NCI-H2196 (cell line): ENCODE measurements around the gene REC8.
"Not testable (repeated sequence)": the region's sequence is repeated elsewhere in the genome, so short reads cannot be mapped to it uniquely, and the experiment has no call there.

Experiments used
- DNase-seq: peaks from one replicate; lab custom pipeline; 2025; ENCODE audit not compliant: unreplicated experiment; lab: John Stamatoyannopoulos, UW

REC8 gene

DNA sequence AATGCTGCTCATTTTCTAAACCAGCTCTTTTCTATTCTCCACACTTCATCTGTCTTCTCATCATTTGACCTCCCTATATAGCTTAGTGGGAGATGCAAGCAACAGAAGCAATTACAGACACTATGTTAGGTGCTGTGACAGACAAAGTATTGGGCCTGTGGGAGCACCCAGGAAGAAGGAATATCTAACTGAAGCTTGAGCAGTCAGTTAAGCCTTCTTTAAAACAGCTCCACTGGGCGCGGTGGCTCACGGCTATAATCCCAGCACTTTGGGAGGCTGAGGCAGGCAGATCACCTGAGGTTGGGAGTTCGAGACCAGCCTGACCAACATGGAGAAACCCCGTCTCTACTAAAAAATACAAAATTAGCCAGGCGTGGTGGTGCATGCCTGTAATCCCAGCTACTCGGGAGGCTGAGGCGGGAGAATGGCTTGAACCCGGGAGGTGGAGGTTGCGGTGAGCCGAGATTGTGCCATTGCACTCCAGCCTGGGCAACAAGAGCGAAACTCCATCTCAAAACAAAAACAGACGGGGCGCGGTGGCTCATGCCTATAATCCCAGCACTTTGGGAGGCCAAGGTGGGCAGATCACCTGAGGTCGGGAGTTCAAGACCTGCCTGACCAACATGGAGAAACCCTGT lies 31.5 kb downstream of the REC8 start:
- DNase-seq, result not testable (repeated sequence)

DNA sequence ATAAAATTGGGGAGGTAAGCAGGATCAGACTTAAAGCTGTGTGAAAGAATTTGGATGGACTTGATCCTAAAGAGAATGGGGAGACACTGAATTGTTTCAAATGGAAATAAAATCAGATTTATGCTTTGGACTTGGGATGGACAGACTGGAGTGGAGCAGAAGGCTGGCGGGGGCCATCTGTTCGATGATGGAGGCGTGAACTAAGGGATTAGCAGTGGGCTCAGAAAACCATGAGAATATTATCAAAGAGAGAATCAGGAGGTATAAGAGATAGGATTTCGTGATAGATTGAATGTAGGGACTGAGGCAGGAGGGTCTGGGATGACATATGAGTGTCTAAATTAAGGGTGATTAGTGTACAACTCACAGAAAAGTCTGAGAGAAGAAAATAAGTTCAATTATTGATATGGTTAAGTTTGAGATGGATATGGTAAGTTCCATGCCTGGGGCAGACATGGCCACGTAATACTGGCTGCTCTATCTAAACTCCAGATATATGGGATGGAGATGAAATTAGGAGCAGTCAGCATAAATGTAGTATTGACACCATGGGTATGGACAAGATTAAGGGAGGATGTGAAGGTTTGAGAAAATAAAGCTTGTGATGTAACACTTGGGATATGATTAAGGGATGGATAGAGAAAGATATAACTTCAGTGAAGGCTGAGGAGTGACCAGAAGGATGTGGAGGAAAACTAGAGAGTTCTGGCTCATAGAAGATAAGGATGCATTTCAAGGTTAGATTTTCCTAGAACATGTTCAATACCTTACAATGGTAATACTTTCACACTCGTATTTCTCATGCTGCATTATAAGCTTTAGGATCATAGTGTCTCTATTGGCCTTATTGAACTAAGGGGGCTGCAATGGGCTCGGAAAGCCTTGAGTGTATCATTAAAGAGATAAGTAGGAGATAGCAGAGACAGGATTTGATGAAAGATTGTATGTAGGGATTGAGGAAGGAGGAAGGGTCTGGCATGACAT lies 32.6 kb downstream of the REC8 start:
- DNase-seq, result no peak

DNA sequence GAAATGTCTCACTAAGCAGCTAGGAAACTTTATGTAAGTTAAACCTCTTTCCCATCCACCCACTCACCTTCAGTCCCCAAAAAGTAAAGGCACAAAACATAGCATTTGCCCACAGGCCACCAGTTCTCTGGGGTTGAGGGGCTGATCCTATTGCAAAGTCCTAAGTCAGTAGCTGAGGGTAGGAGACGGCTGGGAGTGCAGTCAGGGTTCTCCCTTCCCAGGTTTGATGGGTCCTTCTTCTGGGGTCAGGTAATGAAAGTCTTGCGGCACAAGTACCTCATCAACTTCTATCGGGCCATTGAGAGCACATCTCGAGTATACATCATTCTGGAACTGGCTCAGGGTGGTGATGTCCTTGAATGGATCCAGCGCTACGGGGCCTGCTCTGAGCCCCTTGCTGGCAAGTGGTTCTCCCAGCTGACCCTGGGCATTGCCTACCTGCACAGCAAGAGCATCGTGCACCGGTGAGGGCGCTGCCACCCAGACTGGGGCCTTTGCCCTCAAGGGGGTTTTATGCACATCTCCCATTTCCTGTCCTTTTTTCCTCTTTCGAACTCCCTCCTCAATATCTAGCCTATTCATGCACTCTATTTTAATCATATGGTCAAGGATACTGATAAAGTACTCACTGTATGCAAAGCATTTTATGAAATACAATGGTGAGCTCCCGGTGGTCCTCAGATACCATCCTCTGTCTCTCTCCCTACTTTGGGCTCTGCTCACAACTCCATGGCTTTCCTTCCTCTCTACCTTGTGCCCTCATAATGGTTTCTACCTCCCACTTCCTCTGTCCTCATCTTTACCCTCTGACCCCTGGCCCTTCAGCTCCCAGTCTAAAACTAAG lies 34.6 kb downstream of the REC8 start:
- no peak for DNase-seq

- no peak for DNase-seq
Measured at GRCh38 chr14:24207104-24207551, 35.2 kb downstream of the REC8 start.

- no peak for DNase-seq
Measured at GRCh38 chr14:24207625-24208024, 35.7 kb downstream of the REC8 start.

GRCh38 chr14:24211311-24211710 lies 39.4 kb downstream of the REC8 start:
- no peak for DNase-seq

DNA sequence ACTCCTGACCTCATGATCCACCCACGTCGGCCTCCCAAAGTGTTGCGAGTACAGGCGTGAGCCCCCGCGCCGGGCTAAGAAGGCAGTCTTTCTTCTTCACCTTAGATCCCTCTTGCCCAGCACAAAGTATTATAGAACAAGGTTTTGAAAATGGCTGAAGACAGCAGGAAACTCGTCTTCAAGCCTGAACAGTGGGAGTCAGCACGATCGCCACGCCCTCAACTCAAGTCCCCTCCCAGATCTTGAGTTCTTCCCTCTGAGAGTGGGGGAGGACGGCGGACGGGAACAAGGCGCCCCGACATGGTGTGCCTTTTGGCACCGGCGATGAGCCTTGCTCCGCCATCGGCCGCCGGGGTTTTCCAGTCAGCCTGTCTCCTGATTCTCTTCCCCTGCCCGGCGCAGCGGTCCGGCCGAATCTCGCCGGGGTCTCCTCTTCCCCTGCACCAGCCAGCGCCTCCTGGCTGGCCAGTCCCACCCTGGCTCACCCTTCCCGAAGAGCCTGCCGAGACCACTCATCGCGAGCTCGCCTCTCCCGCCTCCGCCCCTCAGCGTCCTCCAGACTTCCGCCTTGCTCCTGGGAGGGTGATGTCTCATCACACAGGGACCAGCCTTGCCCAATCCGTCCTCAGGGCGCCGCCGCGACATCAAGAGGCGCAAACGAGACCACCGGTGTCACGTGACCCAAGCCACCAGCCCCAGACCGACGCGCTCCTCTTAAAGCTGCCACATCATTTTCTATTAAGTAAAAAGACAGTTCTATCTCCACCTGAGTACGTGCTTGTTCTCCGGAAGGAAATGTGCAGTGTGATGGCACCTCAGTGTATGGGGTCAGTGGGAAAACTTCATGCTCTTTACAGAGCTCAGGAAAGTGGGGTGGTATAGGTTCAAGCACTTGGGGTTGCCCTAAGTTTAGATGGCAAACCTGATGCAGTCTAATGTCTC lies 41.3 kb downstream of the REC8 start, which contains the start of gene CHMP4A:
CHMP4A (minus strand) TSS at position 565 of the 942 bp plus-strand sequence; CDS start at position 516, 49 bp downstream.
- DNase-seq, result peak; percentile 96

GRCh38 chr14:24213866-24214662 lies 42.2 kb downstream of the REC8 start:
- DNase-seq, result no peak

GRCh38 chr14:24215495-24216344 lies 43.8 kb downstream of the REC8 start, which contains the start of gene MDP1:
Gene MDP1, minus strand, starts transcription at chr14:24216066. Its CDS starts 111 bp downstream, at chr14:24215955.
- peak; percentile 90 for DNase-seq

DNA sequence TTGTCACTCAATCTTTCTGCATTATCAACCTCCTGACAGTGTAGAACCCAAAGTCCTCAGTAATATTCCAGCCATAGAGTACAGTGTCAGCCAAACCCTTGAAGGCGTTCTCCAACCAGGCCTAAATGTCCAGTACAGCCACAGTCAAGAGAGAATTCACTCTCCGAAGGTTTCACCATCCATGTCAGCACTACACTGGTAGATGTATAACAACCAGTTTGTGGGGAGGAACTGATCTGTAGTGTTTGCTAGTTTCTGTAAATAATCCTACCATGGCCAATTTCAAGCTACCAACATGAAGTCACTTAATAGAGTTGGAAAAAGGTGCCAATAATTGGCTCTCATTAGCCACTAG lies 44.4 kb downstream of the REC8 start:
- DNase-seq, result no peak

- DNase-seq, result not testable (repeated sequence)
Measured at GRCh38 chr14:24216876-24217275, 45.0 kb downstream of the REC8 start.

- DNase-seq, result no peak
Measured at GRCh38 chr14:24219080-24219479, 47.2 kb downstream of the REC8 start.

- no peak for DNase-seq
Measured at GRCh38 chr14:24219521-24219920, 47.6 kb downstream of the REC8 start.

DNA sequence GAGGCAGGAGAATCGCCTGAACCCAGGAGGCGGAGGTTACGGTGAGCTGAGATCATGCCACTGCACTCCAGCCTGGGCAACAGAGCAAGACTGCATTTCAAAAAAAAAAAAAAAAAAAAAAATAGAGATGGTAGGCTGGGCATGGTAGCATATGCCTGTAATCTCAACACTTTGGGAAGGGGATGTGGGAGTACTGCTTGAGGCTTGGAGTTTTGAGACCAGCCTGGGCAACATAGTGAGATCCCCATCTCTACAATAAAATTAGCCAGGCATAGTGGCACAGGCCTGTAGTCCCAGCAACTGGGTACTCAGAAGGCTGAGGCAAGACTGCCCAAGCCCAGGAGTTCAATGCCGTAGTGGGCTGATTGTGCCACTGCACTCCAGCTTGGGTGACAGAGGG lies 51.1 kb downstream of the REC8 start:
- not testable (repeated sequence) for DNase-seq

GRCh38 chr14:24224618-24225071 lies 52.8 kb downstream of the REC8 start:
- DNase-seq, result no peak

DNA sequence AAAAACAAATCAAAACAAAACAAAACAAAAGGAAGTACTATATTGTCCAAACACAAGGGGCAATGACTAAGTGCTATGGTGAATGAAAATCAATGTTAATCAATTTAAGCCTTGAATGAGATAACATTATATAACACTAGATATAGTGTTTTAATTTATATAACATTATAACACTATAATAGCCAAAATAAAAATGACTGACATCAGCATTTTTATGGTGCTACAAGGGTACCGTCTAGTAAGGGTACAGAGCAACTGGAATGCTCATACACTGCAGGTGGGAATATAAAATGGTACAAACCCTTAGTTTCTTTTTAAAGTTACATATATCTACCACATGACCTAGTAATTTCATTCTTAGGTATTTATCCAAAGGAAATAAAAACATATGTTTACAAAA lies 54.6 kb downstream of the REC8 start:
- no peak for DNase-seq

DNA sequence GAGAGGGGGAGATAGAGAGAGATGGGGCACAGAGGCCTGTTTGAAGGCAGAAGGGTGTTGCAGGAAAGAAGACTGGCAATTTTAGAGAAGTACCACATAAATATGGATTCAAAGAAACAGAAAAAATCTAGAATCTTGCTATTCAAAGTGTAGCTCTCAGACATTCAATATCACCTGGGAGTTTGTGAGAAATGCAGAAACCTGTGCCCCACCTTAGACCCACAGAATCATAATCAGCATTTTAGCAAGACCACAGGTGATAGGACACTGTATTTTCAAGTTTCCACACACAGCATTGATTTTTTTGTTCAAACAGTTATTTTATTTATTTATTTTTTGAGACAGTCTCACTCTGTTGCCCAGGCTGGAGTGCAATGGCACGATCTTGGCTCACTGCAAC lies 57.0 kb downstream of the REC8 start:
- DNase-seq, result no peak
